Astrocyte (in vitro differentiated cells and primary cell): ENCODE measurements around the gene RSBN1.

ENCODE experiments used
- EZH2 ChIP-seq: IDR thresholded peaks from 2 replicates; pipeline ENCODE4 v1.6.1; 2012; ENCODE audit warnings: mild to moderate bottlenecking, low read length, inconsistent platforms; ENCODE audit not compliant: insufficient read depth
- TF ChIP-seq, protein P1 (sequence below): IDR thresholded peaks from 2 replicates; pipeline ENCODE4 v1.5.1; 2011; ENCODE audit warnings: low read depth, mild to moderate bottlenecking, inconsistent platforms, low read length, moderate library complexity; ENCODE audit not compliant: insufficient read depth

- TF ChIP-seq, protein P1, sequence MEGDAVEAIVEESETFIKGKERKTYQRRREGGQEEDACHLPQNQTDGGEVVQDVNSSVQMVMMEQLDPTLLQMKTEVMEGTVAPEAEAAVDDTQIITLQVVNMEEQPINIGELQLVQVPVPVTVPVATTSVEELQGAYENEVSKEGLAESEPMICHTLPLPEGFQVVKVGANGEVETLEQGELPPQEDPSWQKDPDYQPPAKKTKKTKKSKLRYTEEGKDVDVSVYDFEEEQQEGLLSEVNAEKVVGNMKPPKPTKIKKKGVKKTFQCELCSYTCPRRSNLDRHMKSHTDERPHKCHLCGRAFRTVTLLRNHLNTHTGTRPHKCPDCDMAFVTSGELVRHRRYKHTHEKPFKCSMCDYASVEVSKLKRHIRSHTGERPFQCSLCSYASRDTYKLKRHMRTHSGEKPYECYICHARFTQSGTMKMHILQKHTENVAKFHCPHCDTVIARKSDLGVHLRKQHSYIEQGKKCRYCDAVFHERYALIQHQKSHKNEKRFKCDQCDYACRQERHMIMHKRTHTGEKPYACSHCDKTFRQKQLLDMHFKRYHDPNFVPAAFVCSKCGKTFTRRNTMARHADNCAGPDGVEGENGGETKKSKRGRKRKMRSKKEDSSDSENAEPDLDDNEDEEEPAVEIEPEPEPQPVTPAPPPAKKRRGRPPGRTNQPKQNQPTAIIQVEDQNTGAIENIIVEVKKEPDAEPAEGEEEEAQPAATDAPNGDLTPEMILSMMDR, result no peak
- no peak for TF ChIP-seq EZH2
These were observed 7.1 kb downstream of the RSBN1 start for GRCh38 chr1:113805256-113805531.
